Bronchial epithelial cell (primary cell): ENCODE measurements around the gene USP43. TPM values are rescaled to one million over a fixed set of nuclear protein-coding genes. Genes with fewer than 3 reads are reported as not detected.

Source experiments
- DNase-seq: peaks from one replicate; pipeline ENCODE4 v3.0.0-alpha.2; 2010; ENCODE audit warnings: low read depth
- FAIRE-seq: peaks from 2 replicates; lab custom pipeline; 2011; peaks lifted over from hg19 to GRCh38; lab: Jason Lieb, UNC
- H3K27me3 ChIP-seq: 2 replicates; pipeline ENCODE4 v1.5.1; 2011; ENCODE audit warnings: low read length; ENCODE audit not compliant: control insufficient read depth, insufficient read depth
- H3K36me3 ChIP-seq: 2 replicates; pipeline ENCODE4 v1.5.1; 2011; ENCODE audit warnings: low read length; ENCODE audit not compliant: control insufficient read depth, insufficient read depth
- H3K4me3 ChIP-seq: 2 replicates; pipeline ENCODE4 v1.5.1; 2011; ENCODE audit warnings: mild to moderate bottlenecking, low read depth, low read length, control low read depth
- total RNA-seq: library from RNA; depleted of rRNA; stranded (reverse); fragments of >200 nt; gene quantifications from 2 replicates; pipeline ENCODE4 v1.2.1, GENCODE V29; 2014
- TF ChIP-seq, protein P1 (sequence below): IDR thresholded peaks from 2 replicates; pipeline ENCODE4 v1.5.1; 2011; ENCODE audit warnings: mild to moderate bottlenecking, moderate library complexity, low read length, control low read depth, inconsistent platforms; ENCODE audit not compliant: insufficient read depth, severe bottlenecking

USP43 gene
- total RNA-seq, 1 donor from 2014 or later: 13.4 TPM

DNA sequence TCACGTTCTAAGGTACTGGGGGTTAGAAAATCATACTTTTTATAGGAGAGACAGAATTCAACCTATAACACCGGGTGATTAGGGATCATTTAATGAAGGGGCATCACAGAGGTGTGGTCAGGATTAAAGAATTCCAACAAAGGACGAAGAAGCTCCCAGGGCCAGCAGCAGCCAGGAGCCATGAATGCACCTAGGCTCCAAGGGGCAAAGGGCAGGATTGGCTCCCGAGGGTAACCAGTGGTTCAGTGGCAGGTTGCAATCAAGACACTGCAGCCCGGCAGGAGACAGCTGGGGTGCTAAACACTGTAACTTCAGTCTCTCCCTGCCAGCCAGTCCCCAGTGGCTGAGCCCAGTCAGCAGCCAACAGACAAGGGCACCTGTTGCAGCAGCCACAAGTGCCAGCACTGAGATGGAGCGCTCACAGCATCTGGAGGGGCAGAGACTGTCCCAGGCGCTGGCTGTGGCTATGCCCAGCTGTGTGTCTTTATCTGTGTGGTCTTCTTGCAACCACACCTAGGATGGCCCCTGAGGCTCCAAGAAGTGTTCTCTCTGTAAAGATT lies 122.2 kb downstream of the USP43 start:
- Histone ChIP-seq H3K27me3 (no peaks in the 10 kb centered on the region), H3K4me3 (no peak overlapping the region), H3K36me3 (no peaks in the 10 kb centered on the region)
- FAIRE-seq: no peak
- no peak for DNase-seq
- TF ChIP-seq, protein P1, sequence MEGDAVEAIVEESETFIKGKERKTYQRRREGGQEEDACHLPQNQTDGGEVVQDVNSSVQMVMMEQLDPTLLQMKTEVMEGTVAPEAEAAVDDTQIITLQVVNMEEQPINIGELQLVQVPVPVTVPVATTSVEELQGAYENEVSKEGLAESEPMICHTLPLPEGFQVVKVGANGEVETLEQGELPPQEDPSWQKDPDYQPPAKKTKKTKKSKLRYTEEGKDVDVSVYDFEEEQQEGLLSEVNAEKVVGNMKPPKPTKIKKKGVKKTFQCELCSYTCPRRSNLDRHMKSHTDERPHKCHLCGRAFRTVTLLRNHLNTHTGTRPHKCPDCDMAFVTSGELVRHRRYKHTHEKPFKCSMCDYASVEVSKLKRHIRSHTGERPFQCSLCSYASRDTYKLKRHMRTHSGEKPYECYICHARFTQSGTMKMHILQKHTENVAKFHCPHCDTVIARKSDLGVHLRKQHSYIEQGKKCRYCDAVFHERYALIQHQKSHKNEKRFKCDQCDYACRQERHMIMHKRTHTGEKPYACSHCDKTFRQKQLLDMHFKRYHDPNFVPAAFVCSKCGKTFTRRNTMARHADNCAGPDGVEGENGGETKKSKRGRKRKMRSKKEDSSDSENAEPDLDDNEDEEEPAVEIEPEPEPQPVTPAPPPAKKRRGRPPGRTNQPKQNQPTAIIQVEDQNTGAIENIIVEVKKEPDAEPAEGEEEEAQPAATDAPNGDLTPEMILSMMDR: no peak

DNA sequence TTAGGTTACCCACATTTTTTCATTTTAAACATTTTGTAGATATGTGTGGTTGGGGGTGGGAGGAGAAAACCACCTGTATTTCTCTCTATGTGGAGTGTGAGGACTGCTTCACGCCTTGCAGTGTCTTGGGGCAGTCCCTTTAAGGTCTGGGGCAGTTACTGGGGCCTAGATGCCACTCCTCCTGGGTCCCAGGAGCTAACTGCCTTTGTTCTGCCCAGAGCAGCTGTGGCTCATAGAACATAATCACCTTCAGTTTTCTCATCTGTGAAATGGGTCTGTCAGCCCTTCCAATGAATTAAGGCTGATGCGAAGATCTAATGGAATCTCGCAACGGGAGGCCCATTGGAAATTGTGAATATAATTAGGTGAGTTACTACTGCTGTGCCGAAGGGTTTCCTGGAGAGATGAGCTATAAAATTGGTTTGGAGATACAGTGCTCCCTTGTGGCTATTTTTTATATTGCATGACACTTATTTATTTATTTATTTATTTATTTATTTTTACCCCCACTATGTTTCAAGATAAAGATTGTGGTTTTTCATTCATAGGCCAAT lies 123.1 kb downstream of the USP43 start:
- DNase-seq (peak; percentile 37), FAIRE-seq (no peak)
- Histone ChIP-seq H3K27me3 (no peaks in the 10 kb centered on the region), H3K36me3 (no peaks in the 10 kb centered on the region), H3K4me3 (no peak overlapping the region)
- TF ChIP-seq, protein P1: no peak

DNA sequence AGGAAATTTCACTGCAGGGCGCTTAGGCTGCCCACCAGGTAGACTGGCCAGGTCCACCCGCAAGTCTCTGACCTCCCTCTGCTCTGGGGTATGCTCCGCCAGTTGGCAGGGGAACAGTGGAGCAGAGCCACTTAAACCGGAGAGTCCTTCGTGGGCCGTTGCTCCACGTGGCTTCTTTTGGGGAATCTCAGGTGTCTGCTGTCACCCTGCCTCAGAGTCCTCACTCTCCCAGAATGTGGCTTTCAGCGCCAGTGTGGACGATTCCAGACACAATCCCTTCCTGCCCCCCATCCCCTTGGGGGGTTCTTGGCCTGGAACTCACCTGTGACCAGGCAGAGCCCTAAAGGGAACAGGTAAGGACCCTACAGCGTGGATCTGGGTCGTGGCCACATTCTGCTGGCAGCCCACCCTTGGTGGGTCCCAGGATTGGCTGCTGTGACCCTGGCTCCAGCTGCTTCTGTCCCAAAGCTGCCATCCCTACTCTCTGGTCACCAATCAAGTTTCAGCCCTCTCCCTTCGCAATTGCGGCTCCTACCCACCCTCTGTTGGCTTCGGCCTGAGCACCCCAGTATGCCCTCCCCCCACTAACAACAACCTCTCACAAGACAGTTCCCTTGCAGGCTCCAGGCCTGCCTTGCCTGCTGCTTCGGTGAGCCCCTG lies 123.8 kb downstream of the USP43 start:
- DNase-seq (no peak), FAIRE-seq (no peak)
- TF ChIP-seq, protein P1: no peak

DNA sequence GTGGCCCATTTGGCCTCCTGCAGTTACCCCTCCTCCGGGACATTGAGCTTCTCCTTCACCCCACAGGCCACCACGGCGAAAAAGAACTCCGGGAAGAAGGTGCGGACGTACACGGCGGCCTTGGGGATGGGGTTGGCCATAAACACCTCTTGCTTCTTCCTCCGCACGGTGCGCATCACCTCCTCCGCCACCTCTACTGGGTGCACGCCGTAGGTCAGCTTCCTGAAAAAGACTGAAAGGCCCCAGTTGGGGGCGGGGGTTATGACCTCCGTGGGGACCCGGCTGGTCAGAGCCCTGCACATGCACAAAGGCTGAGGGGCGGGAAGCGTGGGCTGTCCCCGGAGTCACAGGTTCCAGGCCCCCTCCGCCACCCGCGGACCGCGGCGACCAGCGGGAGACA lies 126.1 kb downstream of the USP43 start:
- no peak for FAIRE-seq
- TF ChIP-seq, protein P1: no peak
- Histone ChIP-seq H3K36me3 (no peaks in the 10 kb centered on the region), H3K27me3 (no peaks in the 10 kb centered on the region), H3K4me3 (no peak overlapping the region)
- no peak for DNase-seq

More for the DNA sequence above, 123.8 kb downstream of the USP43 start:
- no peaks in the 10 kb centered on the region for H3K27me3 ChIP-seq
- no peaks in the 10 kb centered on the region for H3K36me3 ChIP-seq
- no peak overlapping the region for H3K4me3 ChIP-seq

DNA sequence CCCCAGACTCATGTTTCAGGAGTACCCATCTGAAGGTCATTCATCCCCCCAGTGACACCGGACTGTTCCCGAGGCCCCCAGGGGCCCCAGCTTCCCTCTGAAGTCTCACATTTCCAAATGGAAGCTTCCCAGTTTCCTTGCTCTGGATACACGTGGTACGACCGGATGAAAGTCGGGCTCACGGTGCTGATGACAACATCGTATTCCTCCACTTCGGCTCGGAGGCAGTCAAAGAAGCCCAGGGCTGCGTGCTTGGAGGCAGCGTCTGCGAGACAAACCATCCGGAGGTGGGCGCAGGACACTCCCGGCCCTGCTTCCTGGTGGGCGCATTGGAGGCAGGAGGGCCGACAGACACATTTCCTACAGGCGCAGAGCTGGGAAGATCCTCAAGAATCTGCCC lies 127.3 kb downstream of the USP43 start:
- TF ChIP-seq, protein P1: no peak

DNA sequence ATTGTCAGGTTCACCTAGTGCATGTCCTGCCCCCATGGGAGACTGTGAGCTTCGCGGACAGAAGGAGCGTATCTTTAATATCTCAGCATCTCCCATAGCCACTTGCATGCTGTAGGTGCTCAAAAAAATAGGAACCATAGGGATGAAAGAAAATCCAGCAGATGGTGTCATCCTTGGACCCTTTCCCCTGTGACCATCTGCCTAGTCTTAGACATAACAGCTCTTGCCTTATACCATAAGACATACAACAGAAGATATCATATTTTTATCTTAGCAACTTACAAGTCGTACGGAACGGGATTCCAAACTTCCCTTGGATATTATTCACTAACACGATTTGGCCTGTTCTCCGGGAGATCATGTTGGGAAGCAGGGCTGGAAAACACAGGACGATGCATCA lies 131.6 kb downstream of the USP43 start:
- TF ChIP-seq, protein P1: no peak
- no peaks in the 10 kb centered on the region for H3K27me3 ChIP-seq
- no peaks in the 10 kb centered on the region for H3K36me3 ChIP-seq
- DNase-seq (no peak), FAIRE-seq (no peak)
- no peak overlapping the region for H3K4me3 ChIP-seq

More for the DNA sequence above, 127.3 kb downstream of the USP43 start:
- Histone ChIP-seq H3K36me3 (no peaks in the 10 kb centered on the region), H3K4me3 (no peak overlapping the region), H3K27me3 (no peaks in the 10 kb centered on the region)
- DNase-seq: no peak
- FAIRE-seq: no peak
